Heart left ventricle (tissue), 16 donors: ENCODE results near the gene MSMP. TPM values are rescaled to one million over a fixed set of nuclear protein-coding genes. Genes with fewer than 3 reads are reported as not detected.

Source experiments
- ATAC-seq, 4 donors: fragments of 200-7000 bp; cut with Tn5 transposase; one replicate each; pipeline ENCODE4 v1.9.1; 2020 to 2022; ENCODE audit warnings: moderate library complexity in 4 of 4, mild to moderate bottlenecking in 3 of 4, moderate number of reproducible peaks in 1 of 4
- DNase-seq, 5 donors: peaks; one replicate each; pipeline ENCODE4 v3.0.0-alpha.2; 2020
- H3K27ac ChIP-seq, 12 donors: fragments of 200-600 bp; sonication (generic) in 4 of 12; one replicate each; pipeline versions ENCODE4 v1.5.0 to v1.8.0; 2016 to 2022; ENCODE audit warnings: mild to moderate bottlenecking in 2 of 12
- H3K27me3 ChIP-seq, 9 donors: fragments of 200-600 bp; sonication (generic) in 2 of 9; one replicate each; pipeline versions ENCODE4 v1.5.1 to v1.8.0; 2016 to 2022; ENCODE audit warnings: mild to moderate bottlenecking in 3 of 9
- H3K36me3 ChIP-seq, 9 donors: fragments of 200-600 bp; sonication (generic) in 2 of 9; one replicate each; pipeline versions ENCODE4 v1.5.0 to v1.8.0; 2018 to 2022; ENCODE audit warnings: mild to moderate bottlenecking in 2 of 9
- H3K4me1 ChIP-seq, 12 donors: fragments of 200-600 bp; sonication (generic) in 4 of 12; one replicate each; pipeline versions ENCODE4 v1.5.0 to v1.8.0; 2016 to 2022; ENCODE audit warnings: mild to moderate bottlenecking in 3 of 12
- H3K4me3 ChIP-seq, 12 donors: fragments of 200-600 bp; sonication (generic) in 4 of 12; one replicate each; pipeline versions ENCODE4 v1.5.0 to v1.8.0; 2017 to 2022; ENCODE audit warnings: mild to moderate bottlenecking in 9 of 12, moderate library complexity in 4 of 12
- H3K9me3 ChIP-seq, 12 donors: fragments of 200-600 bp; sonication (generic) in 4 of 12; one replicate each; pipeline versions ENCODE4 v1.5.0 to v1.8.0; 2016 to 2022; ENCODE audit warnings: mild to moderate bottlenecking in 1 of 12
- CTCF ChIP-seq, 12 donors: fragments of 200-600 bp; sonication (generic) in 4 of 12; IDR thresholded peaks; one replicate each; pipeline versions ENCODE4 v1.5.0 to v1.8.0; 2018 to 2022; ENCODE audit warnings: antibody characterized with exemption in 12 of 12, mild to moderate bottlenecking in 5 of 12
- POLR2A ChIP-seq, 2 donors: fragments of 450-650 bp; IDR thresholded peaks; one replicate each; pipeline ENCODE4 v1.6.1; 2017; ENCODE audit warnings: antibody characterized with exemption in 2 of 2, mild to moderate bottlenecking in 2 of 2, moderate library complexity in 2 of 2
- WGBS, 4 donors: extraction: QIAGEN DNeasy Blood & Tissue Kit in 2 of 4; methylation state at CpG; one replicate each; pipeline versions ENCODE4 v1.1.5 to v1.1.7; 2013 to 2018; 5-methylcytosine and 5-hydroxymethylcytosine counted together
- intact Hi-C, 10 donors: fragments of 100-400 bp; cut with DNase I; formaldehyde crosslinking; loops; one replicate each; pipeline versions ENCODE4 v1.11.1 to v1.14.2; 2022
- long read RNA-seq, 3 donors: library from polyadenylated mRNA; unstranded; transcript quantifications; one replicate each; pipeline ENCODE4 v2.0.0, GENCODE V29; 2020 to 2021
- polyA plus RNA-seq, 2 donors: library from polyadenylated mRNA; stranded (reverse); fragments of 200-250 nt; gene quantifications; one replicate each; pipeline ENCODE4 v1.2.3, GENCODE V29; 2013
- total RNA-seq, 9 donors: library from RNA; depleted of rRNA in 2 of 9; stranded (reverse); fragments of >200 nt in 2 of 9; fragmentation: NEBNext Ultra II Directional in 3 of 9; extraction: Animal tissue kit (Norgen Biotek cat#: 25700) in 3 of 9; gene quantifications; one replicate each; pipeline versions ENCODE4 v1.1.0 to v1.2.4, GENCODE V29; 2016 to 2023
- donor health status: ischemic (EF 13 %, LVEDD 7.1; RV severe dilation, severe dysfunction).
- donor health status: healthy with polysubstance abuse.
- donor health status: DM: no; HTN: yes; CAD: no.
- donor health status: DM: no; HTN: no; CAD: no.
- donor health status: ischemic (EF 25% LVEDD 6.9; RV normal size, moderate dysfunction).
- donor health status: ischemic (EF 25% LVEDD 5.7; RV mildly dilated, moderate dysfunction).
- donor health status: healthy.
- donor health status: DM: yes; HTN: yes; CAD: no.
- donor health status: ischemic (EF 35%, LVEDD 5.7; RV mildly dilated, moderate dysfunction).
- donor health status: nonischemic (EF 11% LVEDD 7.7; RV severe dilation, severe dysfunction).
- donor health status: DM: yes; HTN: yes; CAD: no.
- donor health status: PGD.
- donor health status: ischemic (EF 29% LVEDD 5.4; RV normal size, mild dysfunction).
- donor health status: nonischemic (EF 23%, LVEDD 6.1; RV moderate dilation, normal function).

Gene MSMP
- total RNA-seq, result not detected
- under 1 TPM in 1 of 2 donors, not detected in 1; 0.26 TPM for polyA plus RNA-seq
- long read RNA-seq, donor 1, result 0 reads
- long read RNA-seq, donor 2, result 0 reads
- long read RNA-seq, donor 3, result 0 reads

GRCh38 chr9:35754264-35754663, at the start of gene MSMP:
TSS of gene MSMP (minus strand) at chr9:35754276. CDS start at chr9:35754129, 147 bp downstream.
- Histone ChIP-seq H3K36me3 (peaks cover 0 to 52% (median 48%) of the 10 kb centered on the region in 9 donors), H3K4me1 (peaks cover 2 to 48% (median 36%) of the 10 kb centered on the region in 12 donors), H3K4me3 (no peak within 1 kb of the TSS), H3K27me3 (no peaks in the 10 kb centered on the region), H3K27ac (no peak within 1 kb of the TSS), H3K9me3 (no peaks in the 10 kb centered on the region)
- no peak for ATAC-seq
- intact Hi-C loops, result loop anchor here in 1 of 10 donors (10.0 kb wide), 1 partner anchor 61 kb away; the partner anchor contains the start of genes HINT2 and SPAG8
- no peak for DNase-seq
- WGBS, 4 donors, result 47 to 61% (median 49%) methylated on average over 3 of the region's 3 CpGs
- no peak for TF ChIP-seq POLR2A (IDR thresholded peaks at IDR 0.05)
- TF ChIP-seq CTCF (IDR thresholded peaks at IDR 0.05), result no peak

- Histone ChIP-seq H3K9me3 (no peaks in the 10 kb centered on the region), H3K4me1 (peaks cover 0 to 6% (median 0%) of the 10 kb centered on the region in 12 donors), H3K4me3 (no peak overlapping the region), H3K27me3 (no peaks in the 10 kb centered on the region), H3K36me3 (peaks cover 0 to 66% (median 47%) of the 10 kb centered on the region in 9 donors), H3K27ac (no peak overlapping the region)
- WGBS, 4 donors, result 87 to 91% (median 91%) methylated on average over 13 of the region's 13 CpGs
- intact Hi-C loops, result loop anchor here in 1 of 10 donors (5.0 kb wide), 1 partner anchor 41 kb away; no protein-coding TSS in a partner anchor
- TF ChIP-seq CTCF (IDR thresholded peaks at IDR 0.05), result no peak
- no peak for TF ChIP-seq POLR2A (IDR thresholded peaks at IDR 0.05)
- ATAC-seq, result no peak
- DNase-seq, result no peak
Observed at GRCh38 chr9:35801328-35802128, 47.5 kb upstream of the MSMP start.

- ATAC-seq, result no peak
- WGBS, 4 donors, result 77 to 90% (median 86%) methylated on average over 7 of the region's 7 CpGs
- H3K27ac ChIP-seq, result no peak overlapping the region
Observed at GRCh38 chr9:35800530-35800929, 46.5 kb upstream of the MSMP start.

More at GRCh38 chr9:35800530-35800929, 46.5 kb upstream of the MSMP start:
- TF ChIP-seq POLR2A (IDR thresholded peaks at IDR 0.05) (no peak), CTCF (IDR thresholded peaks at IDR 0.05) (no peak)
- Histone ChIP-seq H3K9me3 (no peaks in the 10 kb centered on the region), H3K36me3 (peaks cover 0 to 56% (median 37%) of the 10 kb centered on the region in 9 donors), H3K4me1 (peaks cover 0 to 6% (median 0%) of the 10 kb centered on the region in 12 donors), H3K27me3 (no peaks in the 10 kb centered on the region), H3K4me3 (no peak overlapping the region)
- DNase-seq, result no peak
- intact Hi-C loops, result loop anchor here in 1 of 10 donors (5.0 kb wide), 1 partner anchor 42 kb away; no protein-coding TSS in a partner anchor
